CD8-positive, alpha-beta memory T cell (primary cell): ENCODE measurements around the gene NOP14. TPM values are rescaled to one million over a fixed set of nuclear protein-coding genes. Genes with fewer than 3 reads are reported as not detected.

Experiments used
- CTCF ChIA-PET: fragments of 350-600 bp; sonication (Branson Sonifier 250); formaldehyde crosslinking; loops from one replicate; lab custom pipeline; 2021; ENCODE audit warnings: antibody characterized with exemption; lab: Charles Lee
- POLR2A ChIA-PET: fragments of 350-600 bp; sonication (Branson Sonifier 250); formaldehyde crosslinking; loops from one replicate; lab custom pipeline; 2021; ENCODE audit warnings: antibody characterized with exemption; lab: Charles Lee
- DNase-seq, 5 donors: peaks; one replicate each; pipeline versions ENCODE4 v3.0.0 to v3.0.0-alpha.2; 2020 to 2022; ENCODE audit warnings: mixed read lengths in 1 of 5
- H3K27ac ChIP-seq: one replicate; pipeline ENCODE4 v1.7.0; 2013; ENCODE audit warnings: low read depth, mild to moderate bottlenecking, low read length, moderate library complexity
- H3K27me3 ChIP-seq: 2 replicates; pipeline ENCODE4 v1.7.0; 2013; ENCODE audit warnings: low read length, mild to moderate bottlenecking; ENCODE audit not compliant: insufficient read depth, poor library complexity, severe bottlenecking
- H3K36me3 ChIP-seq: 2 replicates; pipeline ENCODE4 v1.7.0; 2013; ENCODE audit warnings: mild to moderate bottlenecking, low read length, moderate library complexity; ENCODE audit not compliant: insufficient read depth
- H3K4me1 ChIP-seq: 2 replicates; pipeline ENCODE4 v1.7.0; 2013; ENCODE audit warnings: mild to moderate bottlenecking, low read length, moderate library complexity; ENCODE audit not compliant: insufficient read depth
- H3K4me3 ChIP-seq: 2 replicates; pipeline ENCODE4 v1.7.0; 2013; ENCODE audit warnings: mild to moderate bottlenecking, low read length
- H3K9me3 ChIP-seq: 2 replicates; pipeline ENCODE4 v1.7.0; 2013; ENCODE audit warnings: mild to moderate bottlenecking, low read length
- H3K27ac Mint-ChIP-seq, 8 donors: one replicate each; pipeline ENCODE4 v1.8.0; 2020 to 2021; ENCODE audit warnings: mixed read lengths in 8 of 8, mild to moderate bottlenecking in 6 of 8, inconsistent platforms in 3 of 8, moderate library complexity in 3 of 8
- H3K27me3 Mint-ChIP-seq, 2 donors: one replicate each; pipeline ENCODE4 v1.8.0; 2020 to 2021; ENCODE audit warnings: mixed read lengths in 2 of 2, mild to moderate bottlenecking in 1 of 2, moderate library complexity in 1 of 2
- H3K36me3 Mint-ChIP-seq, 3 donors: one replicate each; pipeline ENCODE4 v1.8.0; 2020 to 2021; ENCODE audit warnings: mixed read lengths in 3 of 3, inconsistent platforms in 1 of 3, mild to moderate bottlenecking in 1 of 3
- H3K4me1 Mint-ChIP-seq, 3 donors: one replicate each; pipeline ENCODE4 v1.8.0; 2020 to 2021; ENCODE audit warnings: mixed read lengths in 3 of 3, inconsistent platforms in 1 of 3, mild to moderate bottlenecking in 1 of 3
- H3K4me3 Mint-ChIP-seq, 7 donors: one replicate each; pipeline ENCODE4 v1.8.0; 2020 to 2021; ENCODE audit warnings: mixed read lengths in 7 of 7, mild to moderate bottlenecking in 6 of 7, moderate library complexity in 4 of 7, inconsistent platforms in 2 of 7
- H3K9me3 Mint-ChIP-seq, 5 donors: one replicate each; pipeline ENCODE4 v1.8.0; 2020 to 2022; ENCODE audit warnings: mixed read lengths in 5 of 5, mild to moderate bottlenecking in 3 of 5, moderate library complexity in 2 of 5, inconsistent platforms in 1 of 5
- polyA plus RNA-seq: library from polyadenylated mRNA; unstranded; fragments of 300-500 nt; fragmentation: Illumina TruSeq; gene quantifications from one replicate; pipeline ENCODE4 v1.2.3, GENCODE V29; 2021
- total RNA-seq, 2 experiments: library from RNA; stranded (reverse); gene quantifications; one replicate each; pipeline ENCODE4 v1.2.3, GENCODE V29; 2021

NOP14 gene
- total and polyA plus RNA-seq, 3 experiments from 2014 or later = 26.5 to 165 (median 156) TPM

- Histone ChIP-seq H3K27me3 (no peaks in the 10 kb centered on the region), H3K27ac (no peak overlapping the region), H3K4me3 (no peak overlapping the region), H3K36me3 (peaks cover 55% of the 10 kb centered on the region), H3K4me1 (no peaks in the 10 kb centered on the region), H3K9me3 (no peaks in the 10 kb centered on the region)
- Mint-ChIP-seq H3K9me3 (no peaks in the 10 kb centered on the region), H3K27me3 (peaks cover 0 to 2% of the 10 kb centered on the region in 2 donors), H3K4me1 (peaks cover 13 to 40% (median 26%) of the 10 kb centered on the region in 3 donors), H3K27ac (peak overlapping the region in 4 of 8 donors; percentile 24 to 46 (median 40)), H3K4me3 (no peak overlapping the region), H3K36me3 (peaks cover 15 to 91% (median 15%) of the 10 kb centered on the region in 3 donors)
- no peak for DNase-seq
- POLR2A ChIA-PET = interaction anchor here (1.0 kb wide), 2 partner anchors 10 to 22 kb away, joined by 3 read pairs; no protein-coding TSS in a partner anchor
- CTCF ChIA-PET = interaction anchor here (1.2 kb wide), 1 partner anchor 150 kb away, joined by 5 read pairs; no protein-coding TSS in a partner anchor
Observed at GRCh38 chr4:2913168-2913567, 50.0 kb downstream of the NOP14 start.

- Mint-ChIP-seq H3K27ac (peak overlapping the region in 3 of 8 donors; percentile 26 to 84 (median 43)), H3K36me3 (peaks cover 8 to 90% (median 13%) of the 10 kb centered on the region in 3 donors), H3K27me3 (peaks cover 0 to 2% of the 10 kb centered on the region in 2 donors), H3K4me1 (peaks cover 15 to 40% (median 26%) of the 10 kb centered on the region in 3 donors), H3K4me3 (no peak overlapping the region), H3K9me3 (no peaks in the 10 kb centered on the region)
- Histone ChIP-seq H3K27ac (no peak overlapping the region), H3K9me3 (no peaks in the 10 kb centered on the region), H3K36me3 (peaks cover 67% of the 10 kb centered on the region), H3K4me3 (no peak overlapping the region), H3K4me1 (peaks cover 11% of the 10 kb centered on the region), H3K27me3 (no peaks in the 10 kb centered on the region)
- no peak for DNase-seq
- POLR2A ChIA-PET = no interaction called here
- CTCF ChIA-PET = interaction anchor here (1.2 to 1.7 kb wide), 2 partner anchors 66 to 148 kb away, joined by 3 to 6 read pairs; no protein-coding TSS in a partner anchor
Observed at GRCh38 chr4:2911868-2912267, 51.3 kb downstream of the NOP14 start.

GRCh38 chr4:2910409-2910808 is 52.8 kb downstream of the NOP14 start:
- Mint-ChIP-seq H3K27ac (peak overlapping the region in 7 of 8 donors; percentile 8 to 92 (median 45)), H3K36me3 (peaks cover 5 to 92% (median 16%) of the 10 kb centered on the region in 3 donors), H3K4me1 (peaks cover 28 to 51% (median 36%) of the 10 kb centered on the region in 3 donors), H3K9me3 (no peaks in the 10 kb centered on the region), H3K4me3 (no peak overlapping the region), H3K27me3 (peaks cover 0 to 2% of the 10 kb centered on the region in 2 donors)
- no peak for DNase-seq
- no peaks in the 10 kb centered on the region for H3K9me3 ChIP-seq
- H3K4me3 ChIP-seq = no peak overlapping the region
- ChIA-PET CTCF (interaction anchor here (0.7 to 0.9 kb wide), 2 partner anchors 44 to 48 kb away, joined by 3 read pairs; no protein-coding TSS in a partner anchor), POLR2A (interaction anchor here (0.6 kb wide), 1 partner anchor 25 kb away, joined by 3 read pairs; no protein-coding TSS in a partner anchor)
- no peaks in the 10 kb centered on the region for H3K27me3 ChIP-seq
- peaks cover 62% of the 10 kb centered on the region for H3K36me3 ChIP-seq
- H3K4me1 ChIP-seq = peaks cover 20% of the 10 kb centered on the region
- H3K27ac ChIP-seq = no peak overlapping the region

GRCh38 chr4:2909583-2909982 is 53.6 kb downstream of the NOP14 start:
- Histone ChIP-seq H3K27ac (no peak overlapping the region), H3K4me1 (peaks cover 20% of the 10 kb centered on the region), H3K9me3 (no peaks in the 10 kb centered on the region), H3K4me3 (no peak overlapping the region), H3K27me3 (no peaks in the 10 kb centered on the region), H3K36me3 (peaks cover 63% of the 10 kb centered on the region)
- Mint-ChIP-seq H3K27ac (peak overlapping the region in 4 of 8 donors; percentile 29 to 92 (median 54)), H3K4me1 (peaks cover 28 to 51% (median 37%) of the 10 kb centered on the region in 3 donors), H3K9me3 (no peaks in the 10 kb centered on the region), H3K4me3 (no peak overlapping the region), H3K27me3 (peaks cover 0 to 2% of the 10 kb centered on the region in 2 donors), H3K36me3 (peaks cover 5 to 92% (median 14%) of the 10 kb centered on the region in 3 donors)
- ChIA-PET CTCF (no interaction called here), POLR2A (interaction anchor here (0.6 kb wide), 1 partner anchor 26 kb away, joined by 3 read pairs; no protein-coding TSS in a partner anchor)
- no peak for DNase-seq

- peaks cover 62% of the 10 kb centered on the region for H3K36me3 ChIP-seq
- no peaks in the 10 kb centered on the region for H3K9me3 Mint-ChIP-seq
- H3K9me3 ChIP-seq = no peaks in the 10 kb centered on the region
- no peak overlapping the region for H3K4me3 ChIP-seq
- H3K36me3 Mint-ChIP-seq = peaks cover 10 to 94% (median 18%) of the 10 kb centered on the region in 3 donors
- H3K27me3 ChIP-seq = no peaks in the 10 kb centered on the region
- peaks cover 0 to 2% of the 10 kb centered on the region in 2 donors for H3K27me3 Mint-ChIP-seq
- DNase-seq = no peak
- ChIA-PET POLR2A (no interaction called here), CTCF (no interaction called here)
- H3K4me3 Mint-ChIP-seq = no peak overlapping the region
- H3K4me1 ChIP-seq = peaks cover 20% of the 10 kb centered on the region
- no peak overlapping the region for H3K27ac ChIP-seq
- H3K27ac Mint-ChIP-seq = peak overlapping the region in 7 of 8 donors; percentile 35 to 98 (median 72)
- peaks cover 27 to 51% (median 38%) of the 10 kb centered on the region in 3 donors for H3K4me1 Mint-ChIP-seq
Observed at GRCh38 chr4:2908686-2909085, 54.5 kb downstream of the NOP14 start.

- Mint-ChIP-seq H3K27ac (peak overlapping the region; percentile 50 to 98 (median 78)), H3K4me3 (peak overlapping the region in 5 of 7 donors; percentile 8 to 57 (median 52)), H3K9me3 (no peaks in the 10 kb centered on the region), H3K36me3 (peaks cover 10 to 93% (median 18%) of the 10 kb centered on the region in 3 donors), H3K27me3 (peaks cover 0 to 2% of the 10 kb centered on the region in 2 donors), H3K4me1 (peaks cover 29 to 51% (median 38%) of the 10 kb centered on the region in 3 donors)
- H3K27ac ChIP-seq = no peak overlapping the region
- DNase-seq = no peak
- ChIA-PET POLR2A (no interaction called here), CTCF (no interaction called here)
- H3K9me3 ChIP-seq = no peaks in the 10 kb centered on the region
- H3K27me3 ChIP-seq = no peaks in the 10 kb centered on the region
- no peak overlapping the region for H3K4me3 ChIP-seq
- peaks cover 54% of the 10 kb centered on the region for H3K36me3 ChIP-seq
- peaks cover 20% of the 10 kb centered on the region for H3K4me1 ChIP-seq
Observed at GRCh38 chr4:2907706-2908293, 55.4 kb downstream of the NOP14 start.

- H3K27ac ChIP-seq = no peak overlapping the region
- CTCF ChIA-PET = no interaction called here
Observed at GRCh38 chr4:2907226-2907625, 56.0 kb downstream of the NOP14 start.

GRCh38 chr4:2906218-2906617 is 57.0 kb downstream of the NOP14 start:
- peaks cover 10 to 90% (median 18%) of the 10 kb centered on the region in 3 donors for H3K36me3 Mint-ChIP-seq
- peak overlapping the region; percentile 43 to 98 (median 82) for H3K27ac Mint-ChIP-seq

More at GRCh38 chr4:2907226-2907625, 56.0 kb downstream of the NOP14 start:
- H3K9me3 Mint-ChIP-seq = no peaks in the 10 kb centered on the region
- peaks cover 10 to 88% (median 18%) of the 10 kb centered on the region in 3 donors for H3K36me3 Mint-ChIP-seq
- Histone ChIP-seq H3K4me3 (no peak overlapping the region), H3K9me3 (no peaks in the 10 kb centered on the region), H3K27me3 (no peaks in the 10 kb centered on the region), H3K4me1 (peaks cover 20% of the 10 kb centered on the region), H3K36me3 (peaks cover 54% of the 10 kb centered on the region)
- H3K27ac Mint-ChIP-seq = peak overlapping the region in 7 of 8 donors; percentile 65 to 98 (median 81)
- H3K4me1 Mint-ChIP-seq = peaks cover 29 to 51% (median 38%) of the 10 kb centered on the region in 3 donors
- no peak for DNase-seq
- peak overlapping the region in 6 of 7 donors; percentile 23 to 57 (median 46) for H3K4me3 Mint-ChIP-seq
- H3K27me3 Mint-ChIP-seq = peaks cover 0 to 2% of the 10 kb centered on the region in 2 donors
- POLR2A ChIA-PET = no interaction called here

More at GRCh38 chr4:2906218-2906617, 57.0 kb downstream of the NOP14 start:
- Mint-ChIP-seq H3K4me3 (peak overlapping the region; percentile 30 to 79 (median 68)), H3K27me3 (peaks cover 0 to 2% of the 10 kb centered on the region in 2 donors), H3K4me1 (peaks cover 29 to 51% (median 38%) of the 10 kb centered on the region in 3 donors), H3K9me3 (no peaks in the 10 kb centered on the region)
- H3K27ac ChIP-seq = no peak overlapping the region
- no peaks in the 10 kb centered on the region for H3K27me3 ChIP-seq
- peak in 2 of 5 donors; percentile 21 to 30 for DNase-seq
- no peaks in the 10 kb centered on the region for H3K9me3 ChIP-seq
- H3K4me3 ChIP-seq = no peak overlapping the region
- ChIA-PET CTCF (interaction anchor here (0.9 kb wide), 1 partner anchor 16 kb away, joined by 3 read pairs; no protein-coding TSS in a partner anchor), POLR2A (no interaction called here)
- peaks cover 50% of the 10 kb centered on the region for H3K36me3 ChIP-seq
- H3K4me1 ChIP-seq = peaks cover 20% of the 10 kb centered on the region
